NCI-H748 treated with DMSO at 0.1 percent for 48 hours (cell line): ENCODE data around the gene KIAA1958.

Source experiments
- DNase-seq: peaks from one replicate; lab custom pipeline; 2025; lab: John Stamatoyannopoulos, UW

KIAA1958 gene

GRCh38 chr9:112486221-112487007, at the start of gene KIAA1958:
KIAA1958 (plus strand) TSS chr9:112486827; CDS start chr9:112574081, 87,254 bp downstream.
- peak; percentile 53 for DNase-seq

- DNase-seq: no peak
Observed at GRCh38 chr9:112437406-112437805, 49.2 kb upstream of the KIAA1958 start.

- peak; percentile 62 for DNase-seq
Observed at GRCh38 chr9:112439171-112439570, 47.5 kb upstream of the KIAA1958 start.

GRCh38 chr9:112439825-112440224, 46.8 kb upstream of the KIAA1958 start:
- DNase-seq: peak; percentile 13

- DNase-seq: no peak
Observed at GRCh38 chr9:112443200-112443599, 43.4 kb upstream of the KIAA1958 start.

- no peak for DNase-seq
Observed at GRCh38 chr9:112443636-112444035, 43.0 kb upstream of the KIAA1958 start.

- DNase-seq: no peak
Observed at GRCh38 chr9:112445196-112445595, 41.4 kb upstream of the KIAA1958 start.

GRCh38 chr9:112446080-112446479, 40.5 kb upstream of the KIAA1958 start:
- no peak for DNase-seq

- no peak for DNase-seq
Observed at GRCh38 chr9:112446526-112446925, 40.1 kb upstream of the KIAA1958 start.

- DNase-seq: no peak
Observed at GRCh38 chr9:112447283-112447761, 39.3 kb upstream of the KIAA1958 start.

- DNase-seq: no peak
Observed at GRCh38 chr9:112462855-112463254, 23.8 kb upstream of the KIAA1958 start.

- no peak for DNase-seq
Observed at GRCh38 chr9:112465352-112465751, 21.3 kb upstream of the KIAA1958 start.

- no peak for DNase-seq
Observed at GRCh38 chr9:112472996-112473395, 13.6 kb upstream of the KIAA1958 start.

- DNase-seq: no peak
Observed at GRCh38 chr9:112473986-112474385, 12.6 kb upstream of the KIAA1958 start.

GRCh38 chr9:112475318-112475717, 11.3 kb upstream of the KIAA1958 start:
- no peak for DNase-seq

- DNase-seq: no peak
Observed at GRCh38 chr9:112477330-112477729, 9.3 kb upstream of the KIAA1958 start.

GRCh38 chr9:112479221-112479620, 7.4 kb upstream of the KIAA1958 start:
- DNase-seq: no peak

GRCh38 chr9:112484607-112485006, 2.0 kb upstream of the KIAA1958 start:
- no peak for DNase-seq

- no peak for DNase-seq
Observed at GRCh38 chr9:112485574-112485973, 1.1 kb upstream of the KIAA1958 start.

- DNase-seq: peak; percentile 19
Observed at GRCh38 chr9:112487008-112487798, 576 bp downstream of the KIAA1958 start.

GRCh38 chr9:112487799-112488340, 1.2 kb downstream of the KIAA1958 start:
- DNase-seq: peak; percentile 9

- peak; percentile 27 for DNase-seq
Observed at GRCh38 chr9:112489039-112489546, 2.5 kb downstream of the KIAA1958 start.
